PFSK-1 (cell line): ENCODE results near the gene PAFAH1B2.

Source experiments
- FOXP2 ChIP-seq: optimal IDR thresholded peaks from 2 replicates; pipeline ENCODE3; 2011; ENCODE audit warnings: borderline replicate concordance, control low read depth, inconsistent platforms; ENCODE audit not compliant: insufficient read depth; ENCODE audit errors: extremely low read length, extremely low read depth
- POLR2AphosphoS5 ChIP-seq: IDR thresholded peaks from 2 replicates; pipeline ENCODE4 v1.6.1; 2012; ENCODE audit warnings: low read depth, mild to moderate bottlenecking, control low read depth, low read length, moderate library complexity
- SIN3A ChIP-seq: IDR thresholded peaks from 2 replicates; pipeline ENCODE4 v1.6.1; 2012; ENCODE audit warnings: mild to moderate bottlenecking, low read length, moderate library complexity, borderline replicate concordance; ENCODE audit not compliant: insufficient read depth
- TAF1 ChIP-seq: IDR thresholded peaks from 2 replicates; pipeline ENCODE4 v1.6.1; 2012; ENCODE audit warnings: low read length, control low read depth, borderline replicate concordance; ENCODE audit not compliant: insufficient read depth
- TF ChIP-seq, protein P1 (sequence below), 2 experiments: IDR thresholded peaks; 2 replicates each; pipeline versions ENCODE4 v1.6.1 to v1.8.0; 2011 to 2012; ENCODE audit warnings: low read depth in 2 of 2, low read length in 2 of 2, control low read depth in 1 of 2, inconsistent platforms in 1 of 2, mild to moderate bottlenecking in 1 of 2, moderate library complexity in 1 of 2; ENCODE audit not compliant: insufficient read depth in 1 of 2

The PAFAH1B2 gene

DNA sequence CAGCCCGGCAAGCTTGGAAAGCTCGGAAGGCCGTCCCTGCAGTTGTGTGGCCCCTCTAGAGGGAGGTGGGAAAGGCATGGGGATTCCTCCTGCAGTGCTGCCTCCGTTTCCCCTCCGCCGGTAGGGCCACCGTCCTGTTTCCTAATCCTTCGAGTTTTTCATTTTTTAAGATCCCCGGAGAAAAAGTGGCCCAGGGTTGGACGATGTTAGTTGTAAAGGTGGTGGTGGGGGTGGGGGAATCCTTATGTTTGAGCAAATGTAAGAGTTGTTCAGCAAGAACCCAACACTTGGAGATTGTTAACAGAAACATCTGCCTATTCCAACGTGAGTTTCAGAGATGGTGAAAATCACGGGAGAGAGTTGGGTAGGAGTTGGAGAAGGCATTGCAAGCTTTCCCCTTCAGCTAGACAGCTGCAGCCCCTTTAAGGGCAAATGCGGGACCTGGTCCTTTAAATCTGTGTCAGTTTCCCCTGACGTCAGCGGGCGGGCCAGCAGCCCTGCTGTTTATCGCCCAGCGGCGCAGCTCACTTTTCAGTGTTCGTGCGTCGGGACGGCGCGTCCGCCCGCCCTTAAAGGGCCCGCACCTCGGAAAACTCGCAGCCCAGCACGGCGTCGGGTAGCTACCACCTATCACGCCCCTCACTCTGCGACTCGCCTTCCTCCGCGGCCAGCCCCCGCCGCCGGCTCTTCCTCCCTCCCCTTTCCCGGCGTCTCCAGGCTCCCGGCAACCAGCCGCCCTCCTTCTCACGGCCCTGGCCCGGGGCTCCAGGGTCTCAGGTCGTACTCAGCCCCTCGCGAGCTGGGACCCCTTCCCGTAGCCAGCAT lies 34.3 kb downstream of the PAFAH1B2 start, which contains the start of gene SIDT2:
Gene SIDT2, plus strand, starts transcription at position 534 of the 825 bp plus-strand sequence. CDS start 521 bp downstream, outside the sequence.
- TF ChIP-seq FOXP2 (peak; percentile 99), TAF1 (no peak), POLR2AphosphoS5 (peak; percentile 75), SIN3A (peak; percentile 39; the same call in 1 of the 2 replicates)
- TF ChIP-seq, protein P1, sequence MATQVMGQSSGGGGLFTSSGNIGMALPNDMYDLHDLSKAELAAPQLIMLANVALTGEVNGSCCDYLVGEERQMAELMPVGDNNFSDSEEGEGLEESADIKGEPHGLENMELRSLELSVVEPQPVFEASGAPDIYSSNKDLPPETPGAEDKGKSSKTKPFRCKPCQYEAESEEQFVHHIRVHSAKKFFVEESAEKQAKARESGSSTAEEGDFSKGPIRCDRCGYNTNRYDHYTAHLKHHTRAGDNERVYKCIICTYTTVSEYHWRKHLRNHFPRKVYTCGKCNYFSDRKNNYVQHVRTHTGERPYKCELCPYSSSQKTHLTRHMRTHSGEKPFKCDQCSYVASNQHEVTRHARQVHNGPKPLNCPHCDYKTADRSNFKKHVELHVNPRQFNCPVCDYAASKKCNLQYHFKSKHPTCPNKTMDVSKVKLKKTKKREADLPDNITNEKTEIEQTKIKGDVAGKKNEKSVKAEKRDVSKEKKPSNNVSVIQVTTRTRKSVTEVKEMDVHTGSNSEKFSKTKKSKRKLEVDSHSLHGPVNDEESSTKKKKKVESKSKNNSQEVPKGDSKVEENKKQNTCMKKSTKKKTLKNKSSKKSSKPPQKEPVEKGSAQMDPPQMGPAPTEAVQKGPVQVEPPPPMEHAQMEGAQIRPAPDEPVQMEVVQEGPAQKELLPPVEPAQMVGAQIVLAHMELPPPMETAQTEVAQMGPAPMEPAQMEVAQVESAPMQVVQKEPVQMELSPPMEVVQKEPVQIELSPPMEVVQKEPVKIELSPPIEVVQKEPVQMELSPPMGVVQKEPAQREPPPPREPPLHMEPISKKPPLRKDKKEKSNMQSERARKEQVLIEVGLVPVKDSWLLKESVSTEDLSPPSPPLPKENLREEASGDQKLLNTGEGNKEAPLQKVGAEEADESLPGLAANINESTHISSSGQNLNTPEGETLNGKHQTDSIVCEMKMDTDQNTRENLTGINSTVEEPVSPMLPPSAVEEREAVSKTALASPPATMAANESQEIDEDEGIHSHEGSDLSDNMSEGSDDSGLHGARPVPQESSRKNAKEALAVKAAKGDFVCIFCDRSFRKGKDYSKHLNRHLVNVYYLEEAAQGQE (IDR thresholded peaks at IDR 0.05; ENCODE audit: insufficient read depth in 1 of 2, low read depth in 2 of 2, low read length in 2 of 2), result no peak

DNA sequence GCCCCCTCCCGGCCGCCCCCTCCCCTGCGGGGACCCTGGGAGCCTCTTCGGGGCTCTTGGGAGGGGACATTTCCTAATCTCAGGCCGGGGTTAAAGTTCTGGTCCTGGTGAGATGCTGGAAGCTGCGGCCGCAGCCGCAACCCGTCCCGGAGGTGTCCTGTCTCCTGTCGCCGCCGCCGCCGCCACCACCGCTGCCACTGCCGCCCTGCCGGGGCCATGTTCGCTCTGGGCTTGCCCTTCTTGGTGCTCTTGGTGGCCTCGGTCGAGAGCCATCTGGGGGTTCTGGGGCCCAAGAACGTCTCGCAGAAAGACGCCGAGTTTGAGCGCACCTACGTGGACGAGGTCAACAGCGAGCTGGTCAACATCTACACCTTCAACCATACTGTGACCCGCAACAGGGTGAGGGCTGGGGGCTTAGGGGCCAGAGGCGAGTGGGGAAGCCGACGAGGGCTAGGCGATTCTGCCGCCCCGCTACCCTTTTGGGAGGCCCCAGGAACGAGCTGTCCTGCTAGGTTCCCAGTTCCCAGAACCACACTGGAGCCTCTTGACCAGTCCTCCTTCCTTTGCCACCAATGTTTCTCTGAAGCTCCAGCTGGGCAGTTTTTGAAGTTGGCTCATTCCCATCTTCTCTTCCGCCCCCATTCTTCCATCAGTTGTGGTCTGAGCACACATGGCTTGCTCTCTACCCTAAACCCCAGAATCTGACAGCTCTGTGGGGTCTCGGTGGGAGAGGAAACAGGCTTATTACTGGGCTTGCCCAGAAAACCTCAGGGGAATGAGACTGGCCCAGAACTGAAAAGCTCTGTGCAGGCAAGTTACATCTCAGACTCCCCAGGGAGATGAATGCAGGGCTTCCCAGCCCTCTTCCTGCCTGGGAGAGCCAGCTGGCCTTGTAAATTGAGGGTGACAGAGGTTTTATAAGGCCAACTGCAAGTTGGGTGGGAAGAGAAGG lies 35.2 kb downstream of the PAFAH1B2 start:
- TF ChIP-seq POLR2AphosphoS5, result no peak
- no peak for TF ChIP-seq FOXP2
- TF ChIP-seq TAF1, result 0 out of 2 replicates have a peak, but pooled peaks have one; percentile 41

DNA sequence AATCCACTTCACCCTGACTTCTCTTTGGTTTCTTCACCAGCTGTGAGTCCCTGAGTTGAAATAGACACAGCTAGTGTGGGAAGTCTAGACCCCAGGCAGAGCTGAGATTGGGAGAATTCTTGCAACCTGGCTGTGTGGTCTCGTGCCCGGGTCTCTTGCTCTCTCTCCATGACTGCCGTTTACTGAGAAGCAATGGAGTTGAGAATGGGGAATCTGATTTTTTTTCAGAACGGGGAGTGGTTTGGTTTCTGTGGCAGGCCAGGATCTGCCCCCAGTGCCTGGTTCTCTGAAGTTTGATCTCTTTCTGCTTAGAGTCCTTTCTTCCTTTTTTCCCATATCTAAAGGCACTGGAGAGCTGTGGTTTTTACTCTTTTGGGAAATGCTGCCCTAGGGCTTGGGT lies 35.9 kb downstream of the PAFAH1B2 start:
- TF ChIP-seq TAF1, result no peak
- TF ChIP-seq, protein P1 (IDR thresholded peaks at IDR 0.05; ENCODE audit: insufficient read depth in 1 of 2, low read depth in 2 of 2, low read length in 2 of 2), result no peak
- no peak for TF ChIP-seq FOXP2
- no peak for TF ChIP-seq POLR2AphosphoS5
- TF ChIP-seq SIN3A, result no peak

DNA sequence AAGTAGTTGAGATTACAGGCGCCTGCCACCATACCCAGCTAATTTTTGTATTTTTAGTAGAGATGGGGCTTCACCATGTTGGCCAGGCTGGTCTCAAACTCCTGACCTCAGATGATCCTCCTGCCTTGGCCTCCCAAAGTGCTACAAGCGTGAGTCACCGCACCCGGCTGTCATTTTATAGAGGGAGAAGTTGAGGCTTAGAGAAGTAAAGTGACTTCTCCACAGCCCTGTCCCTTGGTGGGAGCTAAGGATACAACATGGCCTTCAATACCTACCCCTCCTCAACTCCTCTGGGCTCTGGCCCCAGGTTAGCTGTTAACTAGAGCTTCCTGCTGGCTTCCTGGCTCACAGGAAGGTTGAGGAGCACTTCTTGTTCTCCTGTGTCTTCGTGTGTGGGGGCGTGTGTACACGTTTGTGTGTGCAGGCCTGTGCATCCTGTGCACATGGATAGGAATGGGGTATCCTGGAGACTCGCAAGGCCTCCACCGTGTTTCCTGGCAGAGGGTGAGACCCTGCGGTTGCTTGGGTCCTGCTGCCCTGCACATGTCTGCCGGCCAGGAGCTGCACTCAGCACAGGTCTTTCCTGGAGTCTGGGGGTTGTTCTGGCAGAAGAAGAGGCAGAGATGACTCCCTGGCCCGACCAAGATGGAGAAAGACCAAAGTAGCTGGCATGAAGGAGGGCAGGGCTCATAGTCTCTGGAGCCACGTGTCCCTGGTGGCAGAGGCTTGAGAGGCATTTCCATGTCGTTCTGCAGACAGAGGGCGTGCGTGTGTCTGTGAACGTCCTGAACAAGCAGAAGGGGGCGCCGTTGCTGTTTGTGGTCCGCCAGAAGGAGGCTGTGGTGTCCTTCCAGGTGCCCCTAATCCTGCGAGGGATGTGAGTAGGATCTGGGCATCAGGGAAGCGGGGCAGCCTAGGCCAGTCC lies 36.8 kb downstream of the PAFAH1B2 start:
- TF ChIP-seq FOXP2 (no peak), TAF1 (no peak), SIN3A (no peak), POLR2AphosphoS5 (no peak)
- TF ChIP-seq, protein P1 (IDR thresholded peaks at IDR 0.05; ENCODE audit: insufficient read depth in 1 of 2, low read depth in 2 of 2, low read length in 2 of 2), result no peak
